ENCODE results near the gene MBOAT2.
A peak's percentile ranks its signal among the peaks of the same experiment; 100 is the strongest.

MBOAT2 gene

GRCh38 chr2:8987410-8987809, 16.1 kb downstream of the MBOAT2 start:
- H4K20me1 ChIP-seq (ENCODE audit: insufficient read depth, low read length): peaks cover 15% of the 10 kb centered on the region; the same call in 1 of the 2 replicates
- no peak overlapping the region for H3K4me3 ChIP-seq (ENCODE audit: low read depth in 1 of 2, low read length in 2 of 2)
- H3K9me3 ChIP-seq (ENCODE audit: insufficient read depth, low read length, severe bottlenecking): no peaks in the 10 kb centered on the region
- H3K27ac ChIP-seq (ENCODE audit: low read length): no peak overlapping the region
- H3K4me2 ChIP-seq (ENCODE audit: insufficient read depth, low read length): no peak overlapping the region
- ATAC-seq (ENCODE audit: insufficient read depth, low read depth) (no peak), DNase-seq (no peak)
- TF ChIP-seq EZH2 (IDR thresholded peaks at IDR 0.05; ENCODE audit: borderline replicate concordance, low read depth, low read length, severe bottlenecking): no peak
- TF ChIP-seq CTCF (IDR thresholded peaks at IDR 0.05; ENCODE audit: borderline replicate concordance, extremely low read depth, low read length, poor library complexity, severe bottlenecking): no peak
- no peaks in the 10 kb centered on the region for H3K36me3 ChIP-seq (ENCODE audit: insufficient read depth, low read length)
- H3K4me1 ChIP-seq (ENCODE audit: insufficient read depth, low read length): no peaks in the 10 kb centered on the region
- no peak overlapping the region for H3K9ac ChIP-seq (ENCODE audit: low read depth, low read length)
- peaks cover 78% of the 10 kb centered on the region for H3K79me2 ChIP-seq (ENCODE audit: insufficient read depth, low read length)
- no peak overlapping the region for H2AFZ ChIP-seq (ENCODE audit: low read depth, low read length)
- H3K27me3 ChIP-seq (ENCODE audit: insufficient read depth, low read length, poor library complexity): no peaks in the 10 kb centered on the region

- Histone ChIP-seq H3K79me2 (ENCODE audit: insufficient read depth, low read length) (peaks cover 78% of the 10 kb centered on the region), H3K4me3 (ENCODE audit: low read depth in 1 of 2, low read length in 2 of 2) (no peak overlapping the region), H2AFZ (ENCODE audit: low read depth, low read length) (no peak overlapping the region), H4K20me1 (ENCODE audit: insufficient read depth, low read length) (peaks cover 10% of the 10 kb centered on the region; the same call in 1 of the 2 replicates), H3K4me2 (ENCODE audit: insufficient read depth, low read length) (no peak overlapping the region), H3K9me3 (ENCODE audit: insufficient read depth, low read length, severe bottlenecking) (no peaks in the 10 kb centered on the region), H3K9ac (ENCODE audit: low read depth, low read length) (no peak overlapping the region), H3K36me3 (ENCODE audit: insufficient read depth, low read length) (no peaks in the 10 kb centered on the region), H3K4me1 (ENCODE audit: insufficient read depth, low read length) (no peaks in the 10 kb centered on the region), H3K27ac (ENCODE audit: low read length) (no peak overlapping the region), H3K27me3 (ENCODE audit: insufficient read depth, low read length, poor library complexity) (no peaks in the 10 kb centered on the region)
- TF ChIP-seq CTCF (IDR thresholded peaks at IDR 0.05; ENCODE audit: borderline replicate concordance, extremely low read depth, low read length, poor library complexity, severe bottlenecking) (peak; percentile 62), EZH2 (IDR thresholded peaks at IDR 0.05; ENCODE audit: borderline replicate concordance, low read depth, low read length, severe bottlenecking) (no peak)
- peak; percentile 71 for ATAC-seq (ENCODE audit: insufficient read depth, low read depth)
- DNase-seq: peak; percentile 37
These were observed 17.0 kb downstream of the MBOAT2 start for GRCh38 chr2:8986327-8986976.

GRCh38 chr2:8985561-8986326, 17.7 kb downstream of the MBOAT2 start:
- H3K4me1 ChIP-seq (ENCODE audit: insufficient read depth, low read length): no peaks in the 10 kb centered on the region
- peaks cover 78% of the 10 kb centered on the region for H3K79me2 ChIP-seq (ENCODE audit: insufficient read depth, low read length)

More at GRCh38 chr2:8985561-8986326, 17.7 kb downstream of the MBOAT2 start:
- Histone ChIP-seq H2AFZ (ENCODE audit: low read depth, low read length) (no peak overlapping the region), H3K9me3 (ENCODE audit: insufficient read depth, low read length, severe bottlenecking) (no peaks in the 10 kb centered on the region), H3K27me3 (ENCODE audit: insufficient read depth, low read length, poor library complexity) (no peaks in the 10 kb centered on the region), H4K20me1 (ENCODE audit: insufficient read depth, low read length) (peaks cover 10% of the 10 kb centered on the region; the same call in 1 of the 2 replicates), H3K4me2 (ENCODE audit: insufficient read depth, low read length) (no peak overlapping the region), H3K9ac (ENCODE audit: low read depth, low read length) (no peak overlapping the region), H3K36me3 (ENCODE audit: insufficient read depth, low read length) (no peaks in the 10 kb centered on the region), H3K4me3 (ENCODE audit: low read depth in 1 of 2, low read length in 2 of 2) (no peak overlapping the region), H3K27ac (ENCODE audit: low read length) (no peak overlapping the region)
- no peak for TF ChIP-seq EZH2 (IDR thresholded peaks at IDR 0.05; ENCODE audit: borderline replicate concordance, low read depth, low read length, severe bottlenecking)
- no peak for TF ChIP-seq CTCF (IDR thresholded peaks at IDR 0.05; ENCODE audit: borderline replicate concordance, extremely low read depth, low read length, poor library complexity, severe bottlenecking)
- DNase-seq: no peak
- ATAC-seq (ENCODE audit: insufficient read depth, low read depth): peak; percentile 31; the same call in 1 of the 3 replicates
